Suppressor macrophage (primary cell): Measurements from ENCODE around the gene SMPD4.
A peak's percentile ranks its signal among the peaks of the same experiment; 100 is the strongest.
"Not testable (repeated sequence)": the region's sequence is repeated elsewhere in the genome, so short reads cannot be mapped to it uniquely, and the experiment has no call there.

Experiments
- DNase-seq, 4 experiments: peaks; one replicate each; pipeline ENCODE4 v3.0.0-alpha.2; 2020 to 2022

SMPD4 gene

DNA sequence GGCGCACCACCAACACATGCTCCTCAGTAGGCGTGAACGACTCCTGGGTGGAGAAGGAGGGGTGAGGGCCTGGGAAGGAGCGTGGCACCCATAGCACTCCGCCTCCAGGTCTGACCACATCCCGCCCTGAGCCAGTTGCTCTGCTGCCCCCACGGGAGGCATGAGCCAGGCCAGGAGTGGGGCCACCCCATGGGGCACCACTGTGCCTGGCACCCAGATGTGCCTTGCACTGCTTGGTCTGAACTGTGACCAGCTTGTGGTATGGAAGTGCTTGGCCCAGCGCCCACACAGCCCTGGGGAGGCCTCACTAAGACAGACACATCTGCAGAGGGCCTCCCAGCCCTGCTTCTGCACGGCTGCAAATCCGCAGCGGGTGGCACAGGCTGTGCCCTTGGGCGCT is 24.0 kb downstream of the SMPD4 start:
- not testable (repeated sequence) for DNase-seq

DNA sequence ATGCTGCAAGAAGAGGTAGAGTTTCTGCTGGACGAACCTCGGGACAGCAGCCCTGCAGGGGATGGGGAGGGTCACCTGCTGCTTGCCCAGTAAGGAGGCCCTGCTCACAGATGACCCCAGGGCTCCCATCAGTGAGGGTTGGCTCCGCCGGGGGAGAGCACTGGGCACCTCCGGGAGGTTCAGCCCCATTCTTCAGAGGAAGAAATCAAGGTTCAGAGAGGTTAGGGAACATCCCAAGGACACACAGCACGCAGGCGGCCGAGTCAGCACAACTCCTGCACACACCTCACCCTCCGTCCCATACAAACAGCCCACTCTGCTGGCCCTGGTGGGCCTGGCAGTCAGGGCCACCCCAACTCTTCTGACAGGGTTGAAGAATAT is 24.8 kb downstream of the SMPD4 start:
- DNase-seq: no peak

DNA sequence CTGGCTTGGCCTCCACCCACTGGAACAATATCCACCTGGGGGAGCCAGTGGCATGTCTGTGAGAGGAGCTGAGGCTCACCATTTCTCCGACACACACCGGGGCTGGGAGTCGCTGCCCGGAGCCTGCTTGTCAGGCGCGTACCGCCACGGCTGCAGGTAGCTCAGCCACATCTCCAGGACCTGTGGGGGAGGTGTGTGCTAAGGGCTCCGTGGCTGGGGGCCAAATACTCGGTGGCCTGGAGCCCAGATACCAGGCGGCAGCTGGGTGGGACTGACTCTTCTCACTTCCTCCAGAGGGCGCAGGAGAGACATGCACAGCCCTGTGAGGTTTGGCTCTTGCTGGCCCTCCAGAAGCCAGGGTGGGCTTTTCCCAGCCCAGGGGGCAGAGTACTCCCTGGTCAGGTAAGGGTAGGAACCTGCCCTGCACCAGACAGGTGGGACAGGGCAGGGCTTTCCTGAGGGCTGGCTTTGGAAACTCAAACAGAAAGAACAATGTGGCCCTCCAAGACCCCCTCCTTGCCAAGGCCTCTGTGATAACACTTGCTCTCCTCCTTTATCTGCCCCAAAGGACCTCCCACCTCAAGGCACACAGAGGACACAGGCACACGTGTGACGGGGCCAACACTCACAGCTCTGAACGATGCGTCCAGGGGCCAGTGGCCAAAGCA is 25.3 kb downstream of the SMPD4 start:
- DNase-seq: peak; percentile 14 to 43 (median 28)

DNA sequence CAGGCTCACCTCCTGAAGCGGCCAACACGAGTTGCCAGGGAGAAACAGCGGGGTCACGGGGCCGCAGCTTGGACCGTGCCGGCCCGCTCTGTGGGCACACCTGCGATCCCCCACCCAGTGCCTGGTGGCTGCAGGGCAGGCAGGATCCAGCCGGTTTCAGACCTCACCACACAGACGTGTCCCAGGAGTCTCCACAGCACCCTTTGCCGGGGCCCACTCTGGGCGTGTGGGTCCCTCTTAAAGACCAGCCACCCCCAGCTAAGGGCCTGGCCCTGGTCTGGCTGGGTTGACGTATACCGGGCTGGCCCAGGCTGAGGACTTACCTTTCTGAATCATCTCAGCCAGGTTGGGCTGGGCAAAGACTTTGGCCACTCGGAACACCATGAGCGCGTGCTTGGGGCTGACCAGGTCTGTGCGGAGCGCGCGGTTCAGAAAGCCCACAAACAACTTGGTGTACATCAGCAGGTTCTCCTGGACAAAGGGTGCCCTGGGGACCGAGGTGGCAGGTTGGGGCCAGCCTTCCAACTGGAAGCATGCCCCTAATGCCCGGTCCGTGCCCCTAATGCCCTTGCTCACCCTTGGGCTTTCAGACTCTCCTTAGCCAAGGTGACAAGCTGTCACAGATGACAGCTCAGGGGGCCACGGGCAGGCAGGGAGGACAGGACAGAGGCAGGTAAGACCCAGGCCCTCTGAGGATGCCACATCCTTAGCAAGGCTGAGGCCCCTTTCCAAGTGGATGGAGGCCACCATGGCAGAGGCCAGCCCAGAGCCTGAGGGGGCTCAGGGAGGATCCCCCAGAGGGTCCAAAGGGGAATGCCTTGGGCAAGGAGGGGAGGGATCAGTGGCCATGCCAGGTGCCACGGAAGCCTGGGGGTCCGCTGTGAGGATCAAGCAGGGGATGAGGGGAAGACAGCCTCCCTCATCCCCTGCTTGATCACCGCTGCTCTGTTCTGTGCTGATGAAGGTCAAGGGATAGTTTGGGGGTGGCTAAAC is 26.3 kb downstream of the SMPD4 start:
- no peak for DNase-seq

DNA sequence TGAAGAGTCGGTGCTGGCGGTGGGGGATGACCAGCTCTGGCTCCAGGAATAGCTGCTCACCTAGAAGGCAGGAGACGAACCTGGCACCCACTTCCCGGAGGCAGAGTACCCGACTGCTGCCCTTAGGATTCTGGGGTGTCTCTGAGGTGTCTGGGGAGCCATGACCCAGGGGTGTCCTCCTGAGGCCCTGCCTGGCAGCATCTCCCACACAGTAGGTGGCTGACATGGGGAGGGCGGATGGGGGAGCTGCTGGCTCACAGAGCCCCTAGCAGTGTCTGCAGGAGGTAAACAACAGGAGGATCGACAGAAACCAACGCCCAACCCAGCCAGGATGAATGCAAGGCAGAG is 27.0 kb downstream of the SMPD4 start:
- DNase-seq: not testable (repeated sequence)

DNA sequence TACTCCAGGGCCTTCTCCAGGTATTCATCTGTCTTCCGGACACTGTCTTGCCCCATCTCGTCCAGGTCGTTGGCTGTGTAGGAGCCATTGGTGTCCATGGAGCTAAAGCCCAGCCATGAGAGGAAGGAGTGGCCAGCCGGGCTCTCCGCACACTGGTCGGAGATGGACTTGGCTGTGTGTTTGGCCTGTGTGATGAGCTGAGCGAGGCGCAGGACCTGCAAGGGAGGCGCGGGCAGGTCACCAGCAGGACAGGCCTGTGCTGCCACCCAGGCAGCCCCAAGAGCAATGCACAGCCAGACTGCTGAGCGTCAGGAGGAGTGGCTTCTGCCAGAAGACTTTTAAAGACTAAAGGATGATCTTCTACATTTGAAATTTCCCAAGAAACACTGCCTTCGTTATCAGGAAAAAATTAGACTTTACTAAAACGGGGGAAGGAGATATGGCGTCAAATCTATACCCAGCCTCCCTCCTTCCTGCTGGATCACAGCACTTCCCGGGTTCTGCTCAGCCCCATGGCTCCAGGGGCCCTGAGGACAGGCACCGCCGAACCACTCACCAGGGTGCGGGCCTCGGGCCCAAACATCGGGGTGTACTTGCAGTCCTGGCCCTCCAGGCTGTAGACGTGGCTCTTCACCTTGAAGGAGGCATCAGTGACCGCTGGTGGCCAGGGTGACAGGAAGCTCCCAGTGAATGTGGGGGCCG is 27.5 kb downstream of the SMPD4 start:
- DNase-seq: not testable (repeated sequence)

DNA sequence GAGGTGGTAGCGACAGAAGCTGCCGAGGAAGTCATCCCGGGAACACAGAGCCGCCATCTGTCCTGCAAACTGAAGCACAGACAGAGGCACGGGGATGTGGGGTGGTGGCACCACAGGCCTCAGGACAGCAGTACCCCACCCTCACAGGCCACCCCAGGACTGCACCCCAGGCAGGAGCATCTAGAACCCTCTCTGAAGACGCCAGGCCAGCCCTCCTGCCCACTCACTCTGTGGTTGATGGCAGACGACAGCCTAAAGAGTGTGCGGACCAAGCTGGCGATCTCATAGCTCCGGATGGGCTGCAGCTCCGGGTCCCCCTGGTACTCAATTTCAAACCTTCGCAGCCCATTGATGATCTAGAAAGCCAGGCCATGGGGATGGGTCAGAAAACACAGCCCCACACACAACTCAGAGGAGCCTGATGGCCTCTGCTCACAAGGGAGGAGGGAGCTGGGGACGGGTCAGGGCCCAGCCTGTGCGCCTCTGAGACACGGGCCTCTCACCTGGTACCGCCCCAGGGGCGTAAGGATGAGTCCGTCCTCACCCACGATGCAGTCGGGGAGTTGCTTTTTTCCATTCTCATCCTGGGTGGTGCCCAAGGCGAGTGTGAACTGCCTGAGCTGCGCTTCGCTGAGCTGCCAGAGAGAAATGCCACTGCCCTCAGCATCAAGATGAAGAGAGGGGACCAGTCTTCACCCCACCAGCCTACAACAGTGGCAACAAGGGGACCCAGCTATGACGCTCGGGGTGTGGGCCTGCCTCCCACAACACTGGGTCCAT is 28.4 kb downstream of the SMPD4 start:
- no peak for DNase-seq

DNA sequence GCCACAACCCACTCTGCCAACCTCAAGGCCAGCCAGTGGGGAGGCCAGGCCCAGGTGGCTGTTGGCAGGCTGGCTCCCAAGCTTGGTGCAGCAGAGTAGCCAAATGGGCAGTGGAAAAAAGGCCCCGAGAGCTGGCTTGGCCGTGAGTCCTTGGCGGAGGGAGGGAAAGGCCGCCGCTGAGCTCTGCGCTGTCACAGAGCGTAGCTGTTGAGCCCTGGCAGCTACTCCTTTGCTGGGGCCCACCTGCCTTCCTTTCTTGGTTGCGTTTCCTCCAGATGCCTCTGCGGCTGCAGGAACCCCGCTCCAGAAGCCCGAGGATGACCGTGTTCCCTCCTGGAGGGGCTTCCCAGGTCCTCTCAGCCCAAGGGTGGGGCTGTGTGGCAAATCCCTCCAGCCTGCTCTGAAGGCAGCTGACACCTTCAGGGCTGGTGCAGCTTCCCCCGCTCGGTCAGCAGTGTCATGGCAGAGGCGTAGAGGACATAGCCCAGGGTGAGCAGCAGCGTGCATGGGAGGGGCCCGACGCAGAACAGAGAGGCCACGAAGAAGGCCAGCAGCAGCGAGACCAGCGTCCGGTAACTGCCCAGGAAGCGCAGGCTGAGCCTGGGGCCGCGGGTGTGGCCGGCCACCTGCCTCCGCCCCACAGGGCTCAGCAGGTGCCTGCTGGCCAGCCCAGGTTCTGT is 29.1 kb downstream of the SMPD4 start:
- DNase-seq: not testable (repeated sequence)

DNA sequence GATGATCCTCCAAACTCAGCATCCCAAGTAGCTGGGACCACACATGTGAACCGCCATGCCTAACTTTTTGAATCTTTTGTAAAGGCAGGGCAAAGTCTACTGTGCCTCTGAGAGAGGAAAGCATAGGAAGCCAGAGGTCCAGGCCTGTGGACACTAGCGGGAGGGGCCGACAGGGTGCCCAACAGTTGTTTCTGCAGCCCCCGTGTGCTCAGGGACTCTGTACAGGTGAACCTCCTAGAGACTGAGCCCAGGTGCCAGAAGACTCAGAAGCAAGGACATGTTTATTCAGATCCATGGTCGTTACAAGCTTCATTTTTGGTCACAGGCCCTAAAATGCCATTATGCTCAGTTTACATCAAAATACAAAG is 30.3 kb downstream of the SMPD4 start:
- not testable (repeated sequence) for DNase-seq

DNA sequence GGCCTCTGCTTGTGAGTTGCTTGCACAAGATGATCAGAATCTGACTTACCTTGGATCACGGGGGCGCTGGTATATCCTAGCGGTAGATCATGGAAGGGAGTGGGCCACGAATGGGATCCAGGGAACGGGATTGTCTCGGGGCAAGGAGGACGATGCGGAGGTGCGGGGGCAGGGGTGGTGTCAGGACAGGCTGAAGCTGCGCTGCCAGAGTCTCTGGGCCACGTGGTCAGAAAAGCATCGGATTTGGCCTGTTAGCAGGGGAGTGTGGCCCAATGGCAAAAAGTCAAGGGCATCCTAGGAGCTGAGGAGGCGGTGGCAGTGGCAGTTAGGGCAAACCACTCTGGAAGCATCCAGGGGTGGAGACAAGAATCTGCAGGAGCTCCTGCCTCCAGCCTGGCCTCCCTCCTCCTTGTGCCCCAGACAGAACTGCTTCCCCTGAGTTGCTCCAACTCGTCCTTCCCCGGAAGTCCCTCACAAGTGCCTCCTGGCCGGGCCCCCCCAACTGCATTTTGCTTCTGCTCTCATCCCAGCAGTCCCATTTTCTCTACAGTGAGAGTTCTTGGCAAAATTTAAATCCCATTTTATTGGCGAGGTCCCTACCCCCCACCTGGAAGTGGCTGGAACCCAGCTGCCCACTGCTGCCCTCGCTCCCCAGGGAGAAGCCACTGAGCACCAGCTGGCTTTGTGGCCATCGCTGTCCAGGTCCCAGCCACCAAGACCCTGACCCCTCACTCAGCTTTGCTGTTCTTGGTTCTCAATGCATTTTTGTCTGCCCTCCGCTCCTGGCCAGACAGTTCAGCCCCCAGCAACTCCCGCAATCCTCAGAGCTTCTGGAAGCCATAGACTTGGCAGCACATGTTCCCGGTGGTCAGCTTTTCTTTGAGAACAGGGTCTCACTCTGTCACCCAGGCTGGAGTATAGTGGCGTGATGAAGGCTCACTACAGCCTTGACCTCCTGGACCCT is 30.9 kb downstream of the SMPD4 start:
- no peak for DNase-seq

DNA sequence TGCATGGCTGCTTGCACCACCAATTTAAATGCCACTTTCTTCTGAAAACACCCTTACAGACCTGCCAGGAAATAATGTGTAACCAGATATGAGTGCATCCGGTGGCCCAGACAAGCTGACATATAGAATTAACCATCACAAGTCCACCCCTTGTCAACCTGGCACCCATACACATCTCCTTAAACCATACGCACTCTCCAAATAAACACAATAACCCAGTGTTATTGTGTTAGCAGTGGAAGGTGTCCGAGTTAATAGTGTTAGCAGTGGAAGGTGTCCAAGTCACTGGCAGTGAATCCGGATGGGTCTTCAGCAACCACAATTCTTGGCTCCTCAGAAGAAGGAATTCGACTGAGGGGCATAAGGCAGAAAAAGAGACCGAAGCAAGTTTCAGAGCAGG is 32.9 kb downstream of the SMPD4 start:
- DNase-seq: not testable (repeated sequence)

DNA sequence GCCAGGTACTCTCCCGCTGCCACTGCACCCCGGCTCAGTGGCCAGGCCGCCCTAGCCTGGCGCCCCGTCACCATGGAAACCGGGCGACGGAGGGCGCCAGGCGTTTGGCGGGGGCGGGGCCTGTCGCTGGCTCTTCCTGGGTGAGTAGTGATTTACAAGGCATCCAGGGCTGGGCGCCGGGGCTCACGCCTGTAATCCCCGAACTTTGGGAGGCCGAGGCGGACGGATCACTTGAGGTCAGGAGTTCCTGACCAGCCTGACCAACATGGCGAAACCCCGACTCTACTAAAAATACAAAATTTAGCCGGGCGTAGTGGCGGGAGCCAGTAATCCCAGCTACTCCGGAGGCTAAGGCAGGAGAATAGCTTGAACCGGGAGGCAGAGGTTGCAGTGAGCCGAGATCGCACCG is 36.4 kb downstream of the SMPD4 start, which contains the start of gene CCDC74B:
TSS of gene CCDC74B (minus strand) at position 107 of the 409 bp plus-strand sequence. CDS start 116 bp downstream, outside the sequence.
- DNase-seq: peak; percentile 4 to 45 (median 18)

DNA sequence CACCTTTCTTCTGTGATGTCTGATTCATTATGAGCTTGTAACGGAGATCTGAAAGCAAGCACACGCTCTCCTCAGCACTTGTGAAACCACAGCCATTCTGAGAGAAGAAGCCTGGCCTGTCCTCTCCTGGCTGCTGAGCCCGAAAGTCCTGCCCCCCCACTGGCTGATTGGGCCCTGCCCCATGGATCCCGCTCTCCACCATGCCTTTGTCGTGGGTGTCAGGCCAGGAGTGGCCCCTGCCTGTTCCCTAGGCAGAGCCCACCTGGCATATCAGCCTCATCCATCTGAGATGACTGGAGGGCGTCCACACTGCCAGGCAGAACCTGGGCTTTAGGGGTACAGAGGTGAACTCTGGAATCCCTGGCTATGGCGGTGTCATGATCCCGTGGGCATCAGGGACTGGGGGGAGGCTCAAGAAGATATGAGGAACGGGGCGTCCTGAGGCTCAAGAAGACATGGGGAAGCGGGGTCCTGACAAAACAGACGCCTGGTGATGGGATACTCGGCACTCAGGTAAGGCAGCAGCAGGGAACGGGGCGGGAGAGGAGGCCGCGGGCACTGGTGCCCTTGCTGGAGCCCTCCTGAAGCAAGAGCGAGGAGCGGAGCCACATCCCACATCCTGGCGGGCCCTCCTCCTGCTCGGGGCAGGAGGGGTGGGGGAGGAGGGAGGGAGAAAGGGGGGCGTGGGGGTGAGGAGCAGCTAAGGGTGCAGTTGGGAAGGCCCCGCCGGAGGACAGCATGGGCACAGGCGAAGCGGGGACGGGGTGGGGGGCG is 37.9 kb downstream of the SMPD4 start:
- DNase-seq: not testable (repeated sequence)

DNA sequence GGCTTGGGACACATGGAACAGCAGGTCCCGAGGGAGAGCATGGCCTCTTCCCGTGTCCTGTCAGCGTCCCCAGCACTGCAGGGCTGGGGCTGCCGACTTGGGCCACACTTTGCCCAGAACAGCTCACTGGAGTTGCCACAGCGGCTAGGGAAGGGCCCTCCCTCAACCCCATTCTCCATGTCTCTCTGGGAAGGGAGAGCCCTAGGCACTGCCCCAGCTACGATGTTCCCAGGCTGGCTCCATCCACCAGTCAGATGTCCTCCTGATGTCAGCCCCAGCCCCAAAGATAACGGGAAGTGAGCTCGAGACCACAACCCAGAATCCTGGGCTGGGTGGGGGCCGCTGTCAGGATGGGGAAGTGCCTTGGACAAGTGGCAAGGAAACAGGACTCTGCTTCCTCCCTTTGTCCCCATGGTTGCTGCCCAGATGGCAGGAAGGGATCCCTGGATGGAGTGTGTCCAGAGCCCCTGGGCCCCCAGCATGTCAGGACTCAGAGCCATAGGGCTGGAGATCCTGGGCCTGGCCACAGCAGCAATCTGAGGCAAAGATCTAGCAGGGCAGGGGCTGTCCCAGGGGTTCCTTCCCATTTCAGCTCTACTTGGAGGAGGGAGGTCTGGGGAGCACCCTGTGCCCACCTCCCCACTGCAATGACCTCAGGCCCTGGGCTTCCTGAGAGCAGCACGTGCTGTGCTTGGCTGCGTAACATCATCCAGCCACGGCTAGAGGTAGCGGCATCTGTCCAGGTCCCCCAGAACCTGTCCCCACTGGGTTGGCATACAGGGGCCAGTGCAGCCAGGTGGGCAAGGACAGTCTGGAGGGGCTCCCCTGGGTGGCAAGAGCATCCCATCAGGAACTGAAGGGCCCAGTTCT is 38.8 kb downstream of the SMPD4 start:
- not testable (repeated sequence) for DNase-seq

DNA sequence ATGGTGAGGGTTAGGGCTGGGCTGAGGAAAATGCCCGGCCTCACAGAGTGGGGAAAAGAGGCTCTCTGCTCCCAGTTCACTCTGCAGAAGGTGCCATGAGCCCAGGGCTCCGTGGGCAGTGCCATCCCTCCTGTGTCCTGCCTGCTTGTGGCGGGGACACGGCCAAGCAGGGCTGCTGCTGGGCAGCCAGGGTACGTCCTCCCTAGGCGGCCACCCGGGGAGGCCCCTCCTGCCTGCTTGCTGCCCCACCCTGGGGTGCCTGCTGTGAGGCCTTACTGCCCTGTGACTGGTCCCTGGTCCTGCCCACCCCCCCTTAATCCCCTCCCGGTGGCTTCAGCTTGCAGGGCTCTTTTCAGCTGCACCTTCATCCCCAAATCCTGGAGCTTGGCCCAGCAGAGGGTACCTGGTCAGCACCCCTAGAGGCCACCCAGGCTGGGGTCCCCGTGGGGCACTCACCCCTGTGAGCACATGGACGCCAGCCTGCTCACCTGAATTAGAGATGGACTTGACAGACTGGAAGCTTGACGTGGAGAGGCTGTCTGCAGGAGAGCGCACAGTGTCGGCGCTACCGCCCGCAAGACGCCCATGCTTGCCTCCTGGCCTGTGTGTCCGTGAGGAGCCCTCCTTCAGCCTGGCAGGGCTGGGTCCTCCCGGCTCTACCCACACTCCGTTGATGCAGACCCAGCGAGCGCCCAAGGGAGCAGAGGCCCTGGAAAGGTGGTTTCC is 39.6 kb downstream of the SMPD4 start:
- DNase-seq: not testable (repeated sequence)

DNA sequence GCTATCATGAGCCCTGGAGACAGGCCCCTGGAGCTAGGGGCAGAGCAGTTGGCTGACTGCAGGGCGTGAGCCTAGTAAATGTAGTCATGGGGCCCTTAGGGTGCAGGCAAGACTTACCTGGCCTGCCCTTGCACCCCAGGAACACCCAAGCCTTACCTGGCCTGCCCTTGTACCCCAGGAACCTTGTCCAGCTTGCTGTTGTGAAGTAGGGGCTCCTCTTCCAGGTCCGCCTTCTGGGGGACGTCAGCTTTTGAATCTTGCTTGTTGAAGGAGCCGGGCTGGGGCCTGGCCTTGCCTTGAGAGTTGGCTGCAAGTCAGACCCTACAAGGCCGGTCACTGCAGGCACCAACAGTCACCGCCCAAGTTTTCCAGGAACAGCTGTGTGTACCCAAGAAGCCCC is 40.4 kb downstream of the SMPD4 start:
- DNase-seq: not testable (repeated sequence)

DNA sequence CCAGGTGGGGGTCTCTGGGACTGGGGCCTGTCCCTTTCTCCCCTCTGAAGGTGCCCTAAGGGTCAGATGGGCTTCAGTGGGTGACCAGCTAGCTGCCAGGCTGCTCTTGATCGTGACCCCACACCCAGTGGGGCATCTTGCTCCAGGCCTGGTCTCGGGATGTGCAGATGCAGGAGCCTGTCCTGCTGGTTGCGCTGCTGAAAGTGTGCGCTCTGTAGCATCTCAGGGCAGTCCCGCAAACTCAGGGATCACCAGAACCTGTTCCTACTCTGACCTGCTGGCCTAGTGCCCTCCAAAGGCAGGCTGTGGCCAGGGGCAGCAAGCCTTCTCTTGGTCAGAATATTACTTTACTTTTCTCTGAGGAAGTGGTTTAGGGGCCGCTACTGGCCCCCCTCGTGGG is 40.9 kb downstream of the SMPD4 start:
- DNase-seq: not testable (repeated sequence)
